Suppressor macrophage treated with lipopolysaccharide for 1 hour (primary cell): ENCODE data around the gene OSGEP.

ENCODE experiments used
- DNase-seq, 3 donors: peaks; one replicate each; pipeline ENCODE4 v3.0.0-alpha.2; 2020 to 2022

The OSGEP gene

GRCh38 chr14:20429801-20430669, 24.6 kb downstream of the OSGEP start:
- no peak for DNase-seq

GRCh38 chr14:20428802-20429201, 25.8 kb downstream of the OSGEP start:
- no peak for DNase-seq

GRCh38 chr14:20428010-20428365, 26.6 kb downstream of the OSGEP start:
- DNase-seq = no peak

- peak; percentile 80 to 92 (median 88) for DNase-seq
Measured at GRCh38 chr14:20427231-20428009, 27.2 kb downstream of the OSGEP start.

- DNase-seq = no peak
Measured at GRCh38 chr14:20424851-20425250, 29.8 kb downstream of the OSGEP start.

GRCh38 chr14:20422886-20423285, 31.7 kb downstream of the OSGEP start:
- no peak for DNase-seq

GRCh38 chr14:20421267-20421666, 33.3 kb downstream of the OSGEP start:
- DNase-seq = no peak

GRCh38 chr14:20419419-20419818, 35.2 kb downstream of the OSGEP start:
- DNase-seq = peak in 1 of 3 donors; percentile 16

GRCh38 chr14:20418501-20418909, 36.1 kb downstream of the OSGEP start:
- no peak for DNase-seq

GRCh38 chr14:20417250-20418186, 37.1 kb downstream of the OSGEP start:
- DNase-seq = no peak

GRCh38 chr14:20416223-20416622, 38.4 kb downstream of the OSGEP start:
- DNase-seq = no peak

GRCh38 chr14:20415782-20416206, 38.8 kb downstream of the OSGEP start:
- peak; percentile 74 to 80 (median 75) for DNase-seq

GRCh38 chr14:20413744-20414082, 40.9 kb downstream of the OSGEP start:
- peak; percentile 39 to 50 (median 46) for DNase-seq

GRCh38 chr14:20412876-20413743, 41.5 kb downstream of the OSGEP start, which contains the start of gene TEP1:
Gene TEP1, minus strand, starts transcription at chr14:20413501. Its CDS starts 5,062 bp downstream, at chr14:20408439.
- peak; percentile 88 to 94 (median 90) for DNase-seq

- DNase-seq = peak; percentile 61 to 90 (median 62)
Measured at GRCh38 chr14:20412411-20412810, 42.2 kb downstream of the OSGEP start.

- DNase-seq = peak; percentile 58 to 79 (median 65)
Measured at GRCh38 chr14:20409226-20409625, 45.4 kb downstream of the OSGEP start.

- no peak for DNase-seq
Measured at GRCh38 chr14:20403521-20403920, 51.1 kb downstream of the OSGEP start.

- no peak for DNase-seq
Measured at GRCh38 chr14:20400965-20401593, 53.5 kb downstream of the OSGEP start.

GRCh38 chr14:20400589-20400964, 54.0 kb downstream of the OSGEP start:
- no peak for DNase-seq

- DNase-seq = no peak
Measured at GRCh38 chr14:20397511-20397910, 57.1 kb downstream of the OSGEP start.
